ENCODE results near the gene MOV10L1.
"Not testable (repeated sequence)": the region's sequence is repeated elsewhere in the genome, so short reads cannot be mapped to it uniquely, and the experiment has no call there.

MOV10L1 gene

DNA sequence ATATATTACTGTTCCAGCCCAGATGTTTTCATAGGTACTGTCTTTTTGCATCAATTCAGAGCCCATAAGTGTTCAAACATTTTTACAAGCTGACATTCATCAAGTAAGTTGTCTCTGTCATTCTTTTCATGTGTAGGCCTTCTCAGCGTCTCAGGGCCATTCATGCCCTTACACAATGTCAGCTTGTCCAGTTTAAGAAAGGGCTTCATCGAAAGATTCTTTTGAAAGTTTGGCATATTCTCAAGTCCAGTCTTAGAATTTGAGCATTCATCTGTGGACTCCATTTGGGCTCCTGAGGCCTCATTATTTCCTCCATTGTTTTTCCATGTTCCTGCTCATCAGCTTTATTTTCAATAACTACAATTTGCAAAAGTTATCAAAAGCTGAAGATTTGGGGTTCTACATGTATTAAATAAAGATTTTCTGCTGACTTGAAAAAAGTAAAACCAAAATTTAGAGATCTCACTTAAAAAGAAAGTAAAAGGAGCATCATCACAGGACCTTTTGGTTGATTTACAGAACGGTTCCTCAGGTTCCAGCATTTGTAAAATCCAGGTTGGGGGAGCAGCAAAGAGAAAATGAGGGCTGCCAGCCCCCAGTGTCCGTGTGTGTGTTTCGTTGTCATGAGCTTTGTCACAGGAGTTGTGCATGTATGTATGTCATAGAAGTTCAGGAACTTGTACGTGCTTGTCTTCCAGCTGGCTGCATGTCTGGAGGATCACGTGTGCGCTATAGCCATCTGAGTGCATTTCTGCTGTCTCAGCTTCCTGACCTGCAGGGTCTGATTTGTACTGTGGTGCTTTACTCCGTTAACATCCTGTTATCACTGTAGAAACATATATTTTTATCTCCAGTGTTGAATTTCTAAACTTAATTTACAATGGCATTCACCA is 15.6 kb downstream of the MOV10L1 start:
- DNase-seq (ENCODE audit: low read depth in 2 of 2) = no peak

DNA sequence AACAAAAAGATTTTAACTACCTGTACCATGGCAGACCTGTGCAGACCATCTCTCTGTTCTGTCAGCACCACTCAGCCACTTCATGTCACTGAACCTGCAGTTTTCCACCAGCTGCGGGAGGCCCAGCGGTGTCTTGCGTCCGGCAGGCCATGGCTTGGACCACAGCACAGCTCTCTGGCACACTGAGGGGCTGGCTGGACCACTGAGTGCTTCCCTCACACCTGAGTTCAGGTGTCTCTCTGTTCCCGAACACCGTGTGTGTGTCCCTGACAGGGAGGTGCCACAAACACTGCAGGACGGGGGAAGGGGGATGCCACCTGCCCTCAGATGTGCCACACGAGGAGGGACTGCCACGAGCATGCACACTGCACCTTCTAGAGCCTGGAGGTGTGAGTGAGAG is 17.7 kb downstream of the MOV10L1 start:
- no peak for DNase-seq (ENCODE audit: low read depth in 2 of 2)

DNA sequence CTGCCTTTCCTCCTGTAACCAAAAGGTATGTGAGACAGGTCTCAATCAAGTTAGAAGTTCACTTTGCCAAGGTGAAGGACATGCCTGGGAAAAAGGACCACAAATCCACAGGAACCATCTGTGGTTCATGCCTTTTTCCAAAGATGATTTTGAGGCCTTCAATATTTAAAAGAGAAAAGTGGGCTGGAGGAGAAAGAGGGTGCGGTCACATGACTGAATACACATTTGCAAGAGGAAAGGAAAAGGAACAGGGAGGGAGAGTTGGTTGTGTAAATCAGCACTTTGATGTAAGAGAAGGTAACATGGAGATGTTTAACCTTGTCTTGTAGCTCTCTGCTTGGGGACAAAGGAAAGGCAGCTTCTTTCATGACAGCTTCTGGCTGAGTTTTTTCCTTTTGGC is 21.2 kb downstream of the MOV10L1 start:
- no peak for DNase-seq (ENCODE audit: low read depth in 2 of 2)

DNA sequence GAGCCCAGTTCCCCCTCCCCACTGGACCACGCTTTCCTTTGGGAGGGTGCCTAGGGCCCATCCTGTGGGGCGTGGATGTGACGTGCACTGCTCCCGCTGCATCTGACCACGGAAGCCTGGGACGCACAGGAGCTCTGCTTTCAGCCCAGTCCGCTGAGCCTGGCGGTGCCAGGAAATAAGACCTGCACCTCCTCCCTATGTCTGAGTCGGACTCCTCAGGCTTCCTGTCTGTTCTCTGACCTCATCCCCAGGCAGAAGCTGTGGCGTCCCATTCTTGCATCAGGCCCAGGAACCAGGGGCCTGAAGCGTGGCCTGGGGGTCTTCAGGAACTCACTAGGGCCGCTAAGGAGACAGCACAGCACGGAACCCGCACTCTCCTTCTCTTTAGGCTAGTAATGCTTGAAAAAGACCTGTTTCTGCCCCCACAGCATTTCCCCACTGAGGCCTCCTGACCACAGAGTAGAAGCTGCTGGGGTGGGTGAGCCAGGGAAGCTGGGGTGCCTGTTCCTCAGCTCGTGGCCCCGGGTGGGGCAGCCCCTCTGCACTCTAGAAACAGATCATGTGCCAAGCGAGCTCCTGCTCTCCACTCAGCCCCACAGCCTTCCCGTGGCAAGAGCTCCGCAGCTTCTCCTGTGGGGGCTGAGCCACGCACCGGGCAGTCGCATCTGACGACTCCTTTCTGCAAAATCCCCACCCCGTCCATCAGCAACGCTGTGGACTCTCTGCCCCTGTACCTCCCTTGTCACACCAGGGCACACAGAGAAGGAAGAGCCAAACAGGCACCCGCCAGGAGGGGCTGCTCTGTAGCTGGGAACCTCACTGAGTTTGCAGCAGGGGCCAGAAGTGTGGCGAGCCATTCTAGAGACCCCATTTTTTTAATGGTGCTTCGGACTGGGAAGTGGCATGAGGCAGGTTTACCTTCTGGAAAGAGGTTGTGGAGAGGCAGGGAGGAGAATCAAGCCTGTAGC is 22.6 kb downstream of the MOV10L1 start:
- no peak for DNase-seq (ENCODE audit: low read depth in 2 of 2)

DNA sequence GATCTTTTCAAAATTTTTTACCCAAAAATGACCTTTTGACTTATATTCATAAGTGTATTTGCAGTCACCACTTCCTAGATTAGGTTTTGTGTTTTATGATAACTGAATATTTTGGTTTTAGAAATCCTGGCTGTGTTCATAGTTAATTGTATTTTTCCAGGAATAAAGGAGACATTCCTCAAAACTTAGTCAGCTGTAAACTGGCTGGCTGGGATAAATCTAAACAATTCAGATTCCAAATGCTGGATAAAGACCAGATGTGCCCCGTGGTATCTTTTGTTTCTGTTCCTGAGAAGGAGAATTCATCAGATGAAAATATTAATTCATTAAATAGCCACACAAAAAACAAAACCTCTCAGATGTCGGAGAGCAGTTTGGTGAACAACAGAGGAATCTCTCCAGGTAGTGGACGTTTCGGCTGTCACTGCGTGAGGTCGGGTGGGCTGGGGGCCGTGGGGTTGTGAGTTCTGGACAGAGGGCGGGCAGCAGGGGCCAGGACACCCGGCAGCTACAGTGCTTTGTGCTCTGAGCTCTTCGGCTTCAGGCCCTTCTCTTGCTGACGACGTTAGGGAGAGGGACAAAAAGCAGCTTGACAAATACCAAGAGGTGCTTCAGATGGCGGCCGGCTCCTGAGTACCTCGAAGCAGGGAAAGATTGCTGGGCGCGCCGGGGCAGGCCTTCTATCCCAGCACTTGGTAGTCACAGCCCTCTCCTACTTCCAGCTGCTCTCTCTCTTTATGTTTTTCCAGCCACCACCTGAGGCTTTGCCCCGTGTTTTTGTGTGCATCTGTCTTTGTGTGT is 24.6 kb downstream of the MOV10L1 start:
- no peak for DNase-seq (ENCODE audit: low read depth in 2 of 2)

DNA sequence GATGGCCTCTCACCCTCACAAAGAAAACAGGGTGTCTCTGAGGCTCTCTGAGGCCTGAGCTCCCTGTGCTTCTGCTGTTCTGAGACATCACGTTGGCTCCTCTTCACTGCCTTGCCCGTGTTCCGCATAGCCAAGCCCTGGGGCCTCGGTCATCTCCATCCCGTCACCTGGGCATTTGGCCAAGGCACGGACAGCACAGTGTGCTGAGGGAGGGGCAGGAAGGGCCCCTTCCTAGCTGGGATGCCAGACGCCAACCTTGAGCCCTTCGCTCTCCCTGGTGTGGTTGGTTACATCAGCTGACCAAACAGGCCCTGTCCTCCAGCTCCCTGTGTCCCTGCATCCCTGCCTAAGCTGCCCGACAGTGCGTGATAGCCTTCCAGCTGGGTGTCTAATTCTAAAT is 25.9 kb downstream of the MOV10L1 start:
- no peak for DNase-seq (ENCODE audit: low read depth in 2 of 2)

DNA sequence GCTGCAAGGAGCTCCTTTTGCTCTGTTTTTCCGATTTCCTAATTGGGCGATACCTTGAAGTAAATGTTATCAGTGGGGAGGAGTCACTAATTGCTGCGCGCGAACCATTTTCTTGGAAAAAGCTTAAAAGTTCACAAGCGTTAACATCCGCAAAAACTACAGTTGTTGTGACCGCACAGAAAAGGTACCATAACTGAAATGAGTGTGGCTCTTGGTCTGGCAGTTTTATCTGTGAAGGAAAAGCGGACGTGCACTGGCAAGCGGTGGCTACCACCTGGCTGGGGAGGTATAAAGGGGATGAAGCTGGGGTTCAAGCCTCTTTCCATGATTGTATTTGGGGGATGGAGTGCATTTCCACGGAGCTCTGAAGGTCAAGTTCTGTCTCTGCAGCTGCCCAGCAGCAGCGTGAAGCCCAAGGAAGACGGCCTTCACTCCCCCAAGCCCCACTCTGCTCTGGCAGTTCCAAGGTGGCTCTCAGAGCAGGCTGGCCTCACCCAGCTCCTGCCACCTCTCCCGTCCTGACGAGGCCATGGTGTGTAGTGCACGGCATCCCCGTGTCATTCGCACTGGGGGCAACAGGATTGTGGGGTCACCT is 27.5 kb downstream of the MOV10L1 start:
- DNase-seq (ENCODE audit: low read depth in 2 of 2) = no peak

DNA sequence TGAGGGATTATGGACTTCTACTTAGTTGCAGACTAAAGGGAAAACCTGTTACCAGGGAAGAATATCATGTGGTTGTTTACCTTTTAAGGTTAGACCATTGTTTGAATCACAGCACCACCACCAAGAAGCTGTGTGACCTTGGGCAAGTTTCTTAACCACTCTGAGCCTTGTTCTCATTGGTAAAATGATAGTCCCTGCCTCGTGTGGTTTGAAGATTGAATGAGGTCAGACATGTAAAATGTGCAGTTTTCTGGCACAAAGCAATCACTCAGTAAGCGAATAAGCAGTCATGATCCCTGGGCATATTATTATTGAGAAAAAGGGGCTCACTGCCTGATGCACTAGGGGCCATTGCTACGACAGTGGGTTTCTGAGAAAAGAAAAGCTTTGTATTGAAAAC is 28.3 kb downstream of the MOV10L1 start:
- DNase-seq (ENCODE audit: low read depth in 2 of 2) = no peak

DNA sequence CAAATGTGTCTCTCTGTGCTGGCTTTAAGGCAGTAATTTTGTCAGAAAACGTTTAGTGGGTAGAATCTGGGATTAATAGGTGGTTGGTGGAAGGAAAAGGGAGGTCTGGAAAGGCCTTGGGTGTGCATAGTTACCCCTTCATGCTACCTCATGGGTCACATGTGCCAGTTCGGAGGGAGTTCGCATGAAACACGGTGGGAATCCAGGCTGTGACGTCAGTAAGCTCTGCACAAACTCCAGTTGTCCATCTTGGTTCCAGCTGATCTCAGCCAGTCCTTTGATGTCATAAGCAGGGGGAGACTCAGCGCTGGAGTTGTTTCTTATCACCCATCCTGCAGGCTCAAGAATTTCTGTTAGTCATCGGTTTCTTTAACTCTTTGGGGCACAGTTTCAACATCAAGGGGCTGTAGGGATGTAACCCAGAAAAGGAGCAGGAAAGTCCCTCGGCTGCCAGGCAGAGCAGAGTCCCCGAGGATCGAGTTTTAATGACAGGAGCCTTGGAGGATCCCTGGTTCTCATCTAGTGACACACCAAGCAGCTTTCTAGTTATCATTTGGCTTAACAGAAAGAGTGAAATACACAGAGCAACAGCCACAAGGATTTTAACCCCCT is 28.9 kb downstream of the MOV10L1 start:
- DNase-seq (ENCODE audit: low read depth in 2 of 2) = no peak

DNA sequence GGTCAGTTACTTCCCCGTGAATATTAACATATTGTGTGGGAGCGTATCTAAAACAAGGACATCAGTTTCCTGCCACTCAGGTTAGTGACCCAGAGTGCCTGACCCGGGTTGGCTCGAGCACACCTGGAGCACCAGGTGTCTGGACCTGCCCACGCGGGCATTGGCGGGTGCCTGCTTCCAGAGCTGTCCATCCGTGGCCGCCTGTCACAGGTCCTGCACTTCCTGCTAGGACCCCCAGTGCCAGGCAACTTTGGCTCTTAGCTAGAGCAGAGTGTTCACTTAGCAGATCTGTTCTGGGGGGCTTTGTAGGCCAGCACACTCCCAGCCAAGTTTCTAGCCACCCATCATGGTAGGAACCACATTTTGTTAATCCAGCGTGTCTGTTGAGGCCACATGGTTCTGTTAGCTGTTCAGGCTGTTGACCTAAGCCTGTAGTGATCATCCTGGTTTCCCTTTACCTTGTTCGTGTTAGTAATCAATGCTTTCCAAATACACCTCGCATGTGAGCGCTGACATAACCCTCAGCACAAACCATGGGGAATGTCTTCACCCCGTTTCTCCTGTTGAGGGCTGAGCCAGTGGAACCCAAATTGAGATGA is 29.5 kb downstream of the MOV10L1 start:
- no peak for DNase-seq (ENCODE audit: low read depth in 2 of 2)

DNA sequence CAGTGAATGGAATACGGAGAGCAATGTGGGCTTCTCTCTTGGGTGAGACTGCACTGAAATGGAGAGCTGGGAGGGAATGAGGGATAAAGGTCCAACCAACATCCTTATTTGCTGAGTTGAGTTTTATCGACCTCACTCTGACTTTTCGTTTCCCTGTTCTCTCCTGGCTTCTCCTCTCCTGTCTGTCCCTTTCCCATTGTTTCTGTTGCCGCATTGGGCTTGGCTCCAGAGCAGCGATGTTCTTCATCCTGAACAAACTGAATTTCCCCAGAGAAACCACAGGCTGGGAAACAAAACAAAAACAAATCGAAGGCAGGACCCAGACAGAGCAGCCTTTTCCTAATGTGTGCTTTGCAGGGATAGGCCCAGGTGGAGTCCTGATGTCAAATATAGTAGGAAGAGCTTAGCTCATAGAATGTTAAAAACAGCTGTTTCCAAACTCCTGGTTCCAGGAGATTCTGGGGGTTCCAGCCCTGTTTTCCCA is 30.0 kb downstream of the MOV10L1 start:
- DNase-seq (ENCODE audit: low read depth in 2 of 2) = no peak

DNA sequence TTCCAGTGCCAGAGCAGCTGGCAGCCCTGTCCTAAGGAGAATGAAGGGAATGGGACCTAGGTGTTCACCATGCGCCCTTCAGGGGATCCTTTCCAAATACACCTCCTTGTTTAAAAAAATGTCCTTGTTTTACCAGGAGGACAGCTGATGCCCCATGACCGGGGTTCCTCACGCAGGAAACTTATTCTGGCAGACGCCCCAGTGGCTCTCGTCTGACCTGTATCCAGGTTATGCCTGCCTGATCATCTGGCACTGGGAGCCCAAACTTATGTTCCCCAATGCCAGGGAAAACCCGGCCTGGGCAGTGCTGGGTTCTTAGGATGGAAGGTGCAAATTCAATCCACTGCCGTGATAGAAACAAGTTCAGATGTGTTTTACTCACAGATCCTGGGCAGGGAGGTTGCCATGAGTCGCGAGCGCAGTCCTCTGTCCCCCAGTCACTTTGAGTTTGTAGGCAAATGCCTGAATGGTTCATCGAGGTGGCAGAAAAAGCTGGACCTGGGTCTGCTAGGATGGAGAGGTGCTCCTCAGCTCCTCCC is 31.5 kb downstream of the MOV10L1 start:
- DNase-seq (ENCODE audit: low read depth in 2 of 2) = no peak

DNA sequence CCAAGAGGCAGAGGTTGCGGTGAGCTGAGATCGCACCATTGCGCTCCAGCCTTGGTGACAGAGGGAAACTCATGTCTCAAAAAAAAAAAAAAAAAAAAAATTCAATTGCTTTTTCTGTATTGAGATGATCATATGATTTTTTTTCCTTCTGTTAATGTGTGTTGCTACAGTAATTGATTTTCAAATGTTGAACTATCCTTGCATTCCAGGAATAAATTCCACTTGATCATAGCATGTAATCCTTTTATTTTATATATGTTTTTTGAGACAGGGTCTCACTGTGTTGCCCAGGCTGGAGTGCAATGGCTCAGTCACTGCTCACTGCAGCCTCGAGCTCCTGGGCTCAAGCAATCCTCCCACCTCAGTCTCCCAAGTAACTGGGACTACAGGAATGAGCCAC is 33.3 kb downstream of the MOV10L1 start:
- DNase-seq (ENCODE audit: low read depth in 2 of 2) = no peak

DNA sequence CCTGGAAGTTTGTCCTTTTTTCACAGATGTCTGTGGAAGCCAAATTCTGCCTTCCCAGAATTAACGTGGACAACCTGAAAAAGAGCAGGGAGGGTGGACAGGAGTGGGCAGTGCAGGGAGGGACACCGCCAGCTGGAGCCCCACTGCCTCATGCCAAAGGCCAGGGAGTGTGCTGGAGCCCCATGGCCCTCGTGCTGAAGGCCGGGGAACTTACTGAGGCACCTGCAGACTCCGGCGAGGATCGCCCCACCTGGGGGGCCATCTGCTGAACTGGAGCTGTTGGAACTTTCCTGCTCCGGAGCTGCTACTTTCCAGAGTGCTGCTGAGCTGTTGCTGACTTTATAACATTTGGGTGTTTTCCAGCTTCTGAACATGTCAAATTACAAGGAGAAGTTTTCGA is 35.2 kb downstream of the MOV10L1 start:
- DNase-seq (ENCODE audit: low read depth in 2 of 2) = no peak

DNA sequence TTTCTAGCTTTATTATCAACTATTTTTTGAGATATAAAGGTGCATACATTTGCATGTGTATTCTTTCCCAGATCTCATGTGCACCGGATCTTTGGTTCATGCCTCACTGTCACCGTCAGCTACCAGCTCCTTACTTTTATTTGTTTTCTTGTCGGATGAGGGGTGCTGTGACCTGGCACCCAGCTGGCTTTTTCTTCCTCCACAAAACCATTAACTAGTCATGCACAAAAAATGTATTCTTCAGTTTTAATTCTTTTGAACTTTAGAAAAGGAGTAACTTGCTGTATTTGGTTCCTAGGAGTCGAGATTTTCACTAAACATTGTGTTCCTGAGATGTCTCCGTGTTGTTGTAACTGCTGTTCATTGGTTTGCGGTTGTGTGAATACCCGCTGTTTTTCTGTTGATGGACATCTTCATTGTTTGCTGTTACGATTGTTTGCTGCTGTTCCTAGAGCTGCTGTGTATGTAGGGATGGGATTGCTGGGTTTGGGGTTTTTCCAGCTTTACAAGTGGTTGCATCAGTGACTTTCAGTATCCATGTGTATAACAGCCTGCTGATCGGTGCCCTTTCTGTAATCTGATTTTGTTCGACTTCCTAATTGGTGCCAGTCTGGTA is 39.4 kb downstream of the MOV10L1 start:
- no peak for DNase-seq (ENCODE audit: low read depth in 2 of 2)

DNA sequence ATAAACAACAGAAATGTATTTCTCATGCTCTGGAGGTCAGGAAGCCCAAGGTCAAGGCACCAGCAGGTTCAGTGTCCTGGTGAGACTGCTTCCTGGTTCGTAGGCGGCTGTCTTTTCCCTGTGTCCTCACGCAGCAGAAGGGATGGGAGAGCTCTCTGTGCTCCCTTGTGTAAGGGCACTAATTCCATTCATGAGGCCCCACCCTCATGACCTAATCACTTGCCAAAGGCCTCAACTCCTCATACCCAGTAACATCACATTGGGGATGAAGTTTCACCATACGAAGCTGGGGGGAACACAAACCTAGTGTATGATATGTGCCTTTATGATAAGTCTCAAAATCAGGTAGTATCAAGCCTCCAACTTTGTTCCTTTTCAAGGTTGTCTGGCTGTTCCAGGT is 42.1 kb downstream of the MOV10L1 start:
- no peak for DNase-seq (ENCODE audit: low read depth in 2 of 2)

DNA sequence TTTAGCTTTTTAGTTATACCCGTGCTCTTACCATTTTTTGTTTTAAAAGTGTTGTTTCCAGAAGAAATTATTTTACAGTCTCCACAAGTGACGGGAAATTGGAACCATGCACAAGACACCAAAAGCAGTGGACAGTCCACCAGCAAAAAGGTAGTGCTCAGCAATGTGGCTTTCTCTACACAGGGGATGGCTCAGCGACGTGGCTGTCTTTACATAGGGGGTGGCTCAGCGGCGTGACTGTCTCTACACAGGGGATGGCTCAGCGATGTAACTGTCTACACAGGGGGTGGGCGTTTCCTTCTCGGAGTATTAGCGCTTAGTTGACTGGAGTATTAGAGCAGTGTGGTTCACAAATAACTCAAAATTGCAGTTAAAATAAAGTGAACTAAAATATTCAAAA is 44.7 kb downstream of the MOV10L1 start:
- DNase-seq (ENCODE audit: low read depth in 2 of 2) = no peak

DNA sequence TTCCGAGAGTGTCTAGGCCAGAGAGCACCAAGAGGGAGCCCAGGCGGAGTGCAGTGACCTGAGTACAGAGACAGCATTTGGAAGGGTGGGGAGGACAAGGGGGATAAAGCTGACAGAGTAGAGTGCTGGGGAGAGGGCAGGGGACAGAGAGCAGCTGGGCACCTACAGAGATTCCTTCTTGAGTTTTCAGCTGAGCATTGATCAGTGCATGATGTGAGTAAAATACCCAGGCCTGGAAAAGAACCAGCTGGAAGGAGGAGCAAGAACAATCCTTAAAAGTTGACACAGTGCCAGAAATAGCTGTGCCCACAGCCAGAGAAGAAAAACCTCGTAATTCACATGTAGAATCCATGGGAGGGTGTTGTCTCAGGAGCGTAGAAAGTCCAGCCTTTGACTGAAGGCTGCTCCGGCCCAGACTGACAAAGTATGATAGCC is 46.8 kb downstream of the MOV10L1 start:
- DNase-seq (ENCODE audit: low read depth in 2 of 2) = no peak

DNA sequence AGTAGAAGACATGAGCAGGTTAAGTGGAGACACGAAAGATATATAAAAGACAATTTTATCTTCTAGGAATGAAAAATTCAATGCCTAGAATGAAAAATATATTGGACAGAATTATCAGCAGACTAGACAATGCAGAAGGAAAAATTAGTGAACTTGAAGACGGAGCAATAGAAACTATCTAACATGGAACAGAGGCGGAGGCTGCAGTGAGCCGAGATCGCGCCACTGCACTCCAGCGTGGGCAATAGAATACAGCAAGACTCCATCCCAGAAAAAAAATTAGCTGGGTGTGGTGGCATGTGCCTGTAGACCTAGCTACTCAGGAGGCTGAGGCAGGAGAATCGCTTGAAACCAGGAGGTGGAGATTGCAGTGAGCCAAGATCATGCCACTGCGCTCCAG is 47.5 kb downstream of the MOV10L1 start:
- DNase-seq (ENCODE audit: low read depth in 2 of 2) = not testable (repeated sequence)

DNA sequence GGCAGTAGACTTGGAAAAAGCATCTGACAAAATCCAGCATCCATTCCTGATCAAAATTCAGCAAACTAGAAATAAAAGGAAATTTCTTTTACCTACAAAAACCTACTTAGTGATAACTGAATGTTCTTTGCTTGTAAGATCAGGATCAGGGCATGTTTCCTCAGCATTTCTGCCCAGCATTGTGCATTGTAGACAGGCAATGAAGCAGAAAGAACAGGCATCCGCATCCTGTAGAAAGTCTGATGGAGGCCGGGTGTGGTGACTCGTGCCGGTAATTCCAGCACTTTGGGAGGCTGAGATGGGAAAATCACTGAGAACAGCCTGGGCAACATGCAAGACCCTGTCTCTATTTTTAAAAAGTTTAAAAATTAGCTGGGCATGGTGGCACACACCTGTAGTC is 48.2 kb downstream of the MOV10L1 start:
- no peak for DNase-seq (ENCODE audit: low read depth in 2 of 2)

Measured in stimulated activated CD4-positive, alpha-beta T cell treated with anti-CD3 and anti-CD28 coated beads, Interleukin-15, amount 100 ng/mL, for 48 hours (primary cell).